Endothelial cell of umbilical vein (primary cell): Measurements from ENCODE around the gene KIAA0232. TPM values are rescaled to one million over a fixed set of nuclear protein-coding genes. Genes with fewer than 3 reads are reported as not detected.

Source experiments
- BruUV-seq: library from RNA; stranded (reverse); fragments of 400-500 nt; replicated peaks from 2 replicates; lab custom pipeline; 2021; lab: Mats Ljungman, UMichigan
- CTCF ChIA-PET: fragments of 300-600, 350-600 bp; sonication (Branson Sonifier 250); formaldehyde crosslinking; loops from one replicate; lab custom pipeline; 2021; ENCODE audit warnings: antibody characterized with exemption, inconsistent platforms; lab: Charles Lee
- POLR2A ChIA-PET: fragments of 300-600, 350-600 bp; sonication (Branson Sonifier 250); formaldehyde crosslinking; loops from one replicate; lab custom pipeline; 2021; ENCODE audit warnings: antibody characterized with exemption, inconsistent platforms; lab: Charles Lee
- DNase-seq: peaks from one replicate; pipeline ENCODE4 v3.0.0-alpha.2; 2011; ENCODE audit warnings: low read depth, low spot score
- FAIRE-seq: peaks from 2 replicates; lab custom pipeline; 2011; peaks lifted over from hg19 to GRCh38; lab: Jason Lieb, UNC
- H2AFZ ChIP-seq: 2 replicates; pipeline ENCODE4 v1.6.0; 2012; ENCODE audit warnings: low read depth, low read length, control low read depth, inconsistent platforms
- H3K27ac ChIP-seq: 2 replicates; pipeline ENCODE4 v1.5.1; 2011; ENCODE audit warnings: low read depth, mild to moderate bottlenecking, control low read depth, low read length, moderate library complexity; ENCODE audit not compliant: insufficient read depth
- H3K27me3 ChIP-seq, 2 experiments: 2 replicates each; pipeline versions ENCODE4 v1.6.0 to v1.6.1; 2011; ENCODE audit warnings: low read length in 2 of 2, mixed read lengths in 1 of 2; ENCODE audit not compliant: control insufficient read depth in 2 of 2, insufficient read depth in 2 of 2
- H3K36me3 ChIP-seq, 2 experiments: 2 replicates in 1 of 2; 3 replicates in 1 of 2; pipeline ENCODE4 v1.5.1; 2011; ENCODE audit warnings: low read length in 2 of 2, mild to moderate bottlenecking in 1 of 2, moderate library complexity in 1 of 2; ENCODE audit not compliant: control insufficient read depth in 2 of 2, insufficient read depth in 2 of 2; ENCODE audit errors: extremely low read depth in 1 of 2
- H3K4me1 ChIP-seq: 3 replicates; pipeline ENCODE4 v1.5.1; 2011; ENCODE audit warnings: mild to moderate bottlenecking, low read length; ENCODE audit not compliant: control insufficient read depth, insufficient read depth; ENCODE audit errors: extremely low read depth
- H3K4me2 ChIP-seq: 2 replicates; pipeline ENCODE4 v1.6.1; 2011; ENCODE audit warnings: low read length, control low read depth, mixed read lengths; ENCODE audit not compliant: insufficient read depth
- H3K4me3 ChIP-seq, 3 experiments: fragments of 200-600 bp in 1 of 3; sonication (generic), shearing (Covaris generic) in 1 of 3; replicated peaks in 1 of 3; 2 replicates each; pipeline ENCODE4 v1.5.1; 2011 to 2016; ENCODE audit warnings: control low read depth in 3 of 3, low read length in 3 of 3, mild to moderate bottlenecking in 2 of 3, inconsistent platforms in 1 of 3, low read depth in 1 of 3, moderate library complexity in 1 of 3; ENCODE audit not compliant: insufficient read depth in 1 of 3
- H3K79me2 ChIP-seq: 2 replicates; pipeline ENCODE4 v1.6.0; 2012; ENCODE audit warnings: low read length, inconsistent platforms; ENCODE audit not compliant: control insufficient read depth, insufficient read depth
- H3K9ac ChIP-seq: replicated peaks from 2 replicates; pipeline ENCODE3; 2011; ENCODE audit warnings: low read length, control low read depth; ENCODE audit not compliant: insufficient read depth; ENCODE audit errors: extremely low read depth
- H3K9me1 ChIP-seq: replicated peaks from 3 replicates; pipeline ENCODE4 v1.6.0; 2011; ENCODE audit warnings: mild to moderate bottlenecking, low read length; ENCODE audit not compliant: control insufficient read depth, insufficient read depth; ENCODE audit errors: extremely low read depth
- H3K9me3 ChIP-seq: replicated peaks from 2 replicates; pipeline ENCODE4 v1.5.1; 2012; ENCODE audit warnings: low read length, inconsistent platforms; ENCODE audit not compliant: control insufficient read depth, insufficient read depth
- H4K20me1 ChIP-seq: replicated peaks from 2 replicates; pipeline ENCODE3; 2011; ENCODE audit warnings: mild to moderate bottlenecking, low read length; ENCODE audit not compliant: control insufficient read depth, insufficient read depth; ENCODE audit errors: extremely low read depth
- EZH2 ChIP-seq: IDR thresholded peaks from 2 replicates; pipeline ENCODE4 v1.6.1; 2012; ENCODE audit warnings: borderline replicate concordance, low read depth, mild to moderate bottlenecking, moderate library complexity, low read length, inconsistent platforms; ENCODE audit not compliant: severe bottlenecking
- FOS ChIP-seq: IDR thresholded peaks from 2 replicates; pipeline ENCODE4 v1.6.1; 2011; ENCODE audit warnings: mild to moderate bottlenecking, low read length, moderate library complexity, borderline replicate concordance; ENCODE audit not compliant: insufficient read depth
- MAX ChIP-seq: IDR thresholded peaks from 2 replicates; pipeline ENCODE4 v1.6.1; 2011; ENCODE audit not compliant: insufficient read depth, insufficient read length
- POLR2AphosphoS5 ChIP-seq: IDR thresholded peaks from 2 replicates; pipeline ENCODE4 v1.6.1; 2012; ENCODE audit warnings: low read depth, mild to moderate bottlenecking, control low read depth, low read length, moderate library complexity; ENCODE audit not compliant: insufficient read depth
- dilution Hi-C: fragments of 300-500 bp; cut with MboI; formaldehyde crosslinking; loops from one replicate; pipeline ENCODE4 v1.15.0; 2019; ENCODE audit warnings: low sequenced_read_pairs; ENCODE audit not compliant: extremely low pct_ligation_motif_present
- intact Hi-C: fragments of 100-400 bp; cut with micrococcal nuclease; formaldehyde crosslinking; loops from one replicate; pipeline ENCODE4 v1.10.0; 2022
- polyA plus RNA-seq, 4 experiments: library from polyadenylated mRNA; depleted of rRNA in 3 of 4; stranded (reverse) in 3 of 4; unstranded in 1 of 4; fragments of >200 nt; gene quantifications; 2 replicates each; pipeline versions ENCODE4 v1.2.1 to v1.2.3, GENCODE V29; 2011 to 2012; ENCODE audit warnings: missing spikeins in 1 of 4
- total RNA-seq: library from RNA; stranded (reverse); gene quantifications from 2 replicates; pipeline ENCODE4 v1.2.3, GENCODE V29; 2021

The KIAA0232 gene
- total and polyA plus RNA-seq, 2 donors (not counting 3 experiments of a cell fraction or from before 2014, with no cell fraction given), result 5.3 to 18.4 TPM

- Histone ChIP-seq H2AFZ (no peak overlapping the region), H3K36me3 (no peaks in the 10 kb centered on the region), H3K27me3 (no peaks in the 10 kb centered on the region), H3K79me2 (no peaks in the 10 kb centered on the region), H3K9me3 (no peaks in the 10 kb centered on the region), H3K9ac (no peak overlapping the region), H3K4me2 (no peak overlapping the region), H3K4me1 (peaks cover 6% of the 10 kb centered on the region), H3K9me1 (no peaks in the 10 kb centered on the region), H3K27ac (no peak overlapping the region), H3K4me3 (no peak overlapping the region), H4K20me1 (no peaks in the 10 kb centered on the region)
- CTCF ChIA-PET, result no interaction called here
- FAIRE-seq (no peak), DNase-seq (no peak)
- no TSS peak for BruUV-seq
- POLR2A ChIA-PET, result no interaction called here
- dilution Hi-C loops (no loop called here), intact Hi-C loops (no loop called here)
- TF ChIP-seq MAX, result no peak
- no peak for TF ChIP-seq POLR2AphosphoS5
These were observed 34.2 kb upstream of the KIAA0232 start for GRCh38 chr4:6748286-6748685.

GRCh38 chr4:6749340-6750171 is 33.0 kb upstream of the KIAA0232 start:
- no TSS peak for BruUV-seq
- FAIRE-seq (peak; percentile 31), DNase-seq (peak; percentile 34)
- Histone ChIP-seq H3K9me1 (no peaks in the 10 kb centered on the region), H3K36me3 (no peaks in the 10 kb centered on the region), H3K79me2 (no peaks in the 10 kb centered on the region), H3K9ac (no peak overlapping the region), H2AFZ (peak overlapping the region; percentile 70), H3K4me2 (peak overlapping the region; percentile 23), H4K20me1 (no peaks in the 10 kb centered on the region), H3K27me3 (no peaks in the 10 kb centered on the region), H3K4me1 (peaks cover 6% of the 10 kb centered on the region), H3K9me3 (no peaks in the 10 kb centered on the region), H3K4me3 (no peak overlapping the region), H3K27ac (no peak overlapping the region)
- ChIA-PET POLR2A (no interaction called here), CTCF (interaction anchor here (0.7 to 1.7 kb wide), 5 partner anchors 29 to 322 kb away, joined by 3 to 8 read pairs (median 3); no protein-coding TSS in a partner anchor)
- intact Hi-C loops, result no loop called here
- TF ChIP-seq POLR2AphosphoS5 (no peak), FOS (peak; percentile 42), EZH2 (no peak)
- dilution Hi-C loops, result no loop called here
